HG02588 (cell line): ENCODE data around the gene HDHD3.
"Not testable (repeated sequence)": the region's sequence is repeated elsewhere in the genome, so short reads cannot be mapped to it uniquely, and the experiment has no call there.

Source experiments
- ATAC-seq: cut with Tn5 transposase; IDR thresholded peaks from one replicate; pipeline ENCODE4 v1.9.1; 2021; ENCODE audit warnings: mild to moderate bottlenecking, moderate library complexity; ENCODE audit not compliant: unreplicated experiment

HDHD3 gene

DNA sequence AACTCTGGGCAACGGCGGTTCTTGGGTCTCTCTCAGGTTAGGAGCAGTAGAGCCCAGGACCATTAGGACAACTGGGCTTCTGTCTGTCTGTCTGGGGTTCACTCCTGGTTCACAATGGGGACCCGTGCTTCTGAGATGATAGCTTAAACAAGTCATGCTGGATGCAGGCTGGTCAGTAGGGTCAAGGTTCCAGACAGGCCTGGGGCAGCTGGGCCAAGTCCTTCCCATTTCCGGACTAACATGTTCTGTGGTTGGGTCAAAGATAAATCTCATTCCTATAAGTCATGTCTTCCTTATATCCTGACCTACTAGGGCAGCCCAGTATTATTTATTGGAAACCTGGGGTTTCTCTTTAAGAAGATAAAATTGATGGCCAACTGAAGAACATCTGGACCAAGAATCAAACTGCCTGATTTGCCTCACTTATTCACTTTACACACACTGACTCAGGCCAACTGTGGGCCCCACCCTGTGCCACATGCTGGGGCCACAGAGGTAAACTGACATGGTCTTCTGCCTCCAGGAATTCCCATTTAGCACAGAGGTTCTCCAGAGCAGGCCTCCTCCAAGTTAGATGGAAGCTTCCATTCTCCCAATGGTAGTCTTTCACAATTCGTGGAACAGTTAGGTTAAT lies 8.3 kb downstream of the HDHD3 start:
- no peak for ATAC-seq

DNA sequence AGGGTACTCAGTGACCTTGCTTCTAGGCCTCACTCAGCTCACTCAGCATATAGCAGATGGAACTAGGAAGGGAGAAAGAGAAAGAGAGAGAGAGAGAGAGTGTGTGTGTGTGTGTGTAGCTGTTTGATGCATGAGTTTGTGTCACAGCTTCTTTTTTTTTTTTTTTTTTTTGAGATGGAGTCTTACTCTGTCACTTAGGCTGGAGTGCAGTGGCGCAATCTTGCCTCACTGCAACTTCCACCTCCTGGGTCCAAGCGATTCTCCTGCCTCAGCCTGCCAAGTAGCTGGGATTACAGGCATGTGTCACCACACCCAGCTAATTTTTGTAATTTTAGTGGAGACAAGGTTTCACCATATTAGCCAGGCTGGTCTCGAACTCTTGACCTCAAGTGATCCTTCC lies 11.1 kb downstream of the HDHD3 start:
- ATAC-seq, result not testable (repeated sequence)

- ATAC-seq, result no peak
These were observed 11.8 kb downstream of the HDHD3 start for GRCh38 chr9:113364951-113365350.

- ATAC-seq, result no peak
These were observed 13.4 kb downstream of the HDHD3 start for GRCh38 chr9:113363336-113363735.

DNA sequence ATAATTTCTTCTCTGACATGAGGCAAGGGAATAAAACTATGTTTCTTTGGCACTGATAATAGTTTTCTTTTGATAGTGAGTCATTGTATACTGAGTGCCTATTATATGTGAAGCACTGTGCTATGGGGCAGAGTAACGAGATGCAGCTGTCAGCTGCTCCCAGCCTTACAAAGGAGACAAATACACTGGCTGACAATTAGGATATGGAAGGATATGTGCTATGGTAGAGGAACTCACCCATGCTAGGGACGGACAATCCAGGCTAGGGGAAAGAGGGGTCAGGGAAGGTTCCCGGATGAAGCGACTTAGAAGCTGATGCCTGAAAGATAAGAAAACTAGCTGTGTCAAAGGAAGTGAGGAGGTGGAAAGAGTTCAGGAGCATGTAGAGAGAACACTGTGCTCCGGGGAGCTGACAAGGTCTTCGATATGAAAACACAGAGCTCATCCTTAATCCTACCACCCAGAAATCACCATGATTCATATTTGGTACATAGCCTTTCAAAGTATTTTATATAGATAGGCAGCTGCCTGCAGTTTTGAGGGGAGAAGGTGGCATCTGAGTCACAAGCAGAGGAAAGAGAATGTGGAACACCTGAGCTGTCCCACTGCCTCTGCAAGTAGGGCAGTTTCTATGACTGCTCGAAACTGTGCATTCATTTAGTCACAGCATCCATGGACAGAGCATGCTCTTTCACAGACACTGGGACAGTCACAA lies 15.3 kb downstream of the HDHD3 start:
- no peak for ATAC-seq

DNA sequence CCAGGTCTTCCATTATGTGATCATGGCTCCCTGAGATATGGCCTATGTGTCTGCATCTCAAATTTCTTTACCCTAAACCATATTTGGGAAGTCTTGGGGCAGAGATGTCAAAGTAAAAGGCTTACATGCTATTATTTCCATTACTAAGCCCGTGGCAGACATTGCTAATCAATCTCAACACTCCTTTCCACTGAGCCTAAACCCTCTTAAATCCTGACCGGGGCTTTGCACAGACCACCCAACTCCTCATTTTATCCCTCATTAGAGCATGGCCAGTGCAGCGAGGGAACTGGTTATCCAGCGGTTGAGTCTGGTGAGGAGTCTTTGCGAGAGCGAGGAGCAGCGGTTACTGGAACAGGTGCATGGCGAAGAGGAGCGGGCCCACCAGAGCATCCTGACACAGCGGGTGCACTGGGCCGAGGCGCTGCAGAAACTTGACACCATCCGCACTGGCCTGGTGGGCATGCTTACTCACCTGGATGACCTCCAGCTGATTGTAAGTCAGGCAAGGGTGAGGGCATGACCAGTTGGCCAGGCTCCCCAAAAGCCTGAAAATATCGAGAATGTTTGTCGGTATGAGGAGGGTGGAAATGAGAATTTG lies 16.4 kb downstream of the HDHD3 start:
- ATAC-seq, result no peak

DNA sequence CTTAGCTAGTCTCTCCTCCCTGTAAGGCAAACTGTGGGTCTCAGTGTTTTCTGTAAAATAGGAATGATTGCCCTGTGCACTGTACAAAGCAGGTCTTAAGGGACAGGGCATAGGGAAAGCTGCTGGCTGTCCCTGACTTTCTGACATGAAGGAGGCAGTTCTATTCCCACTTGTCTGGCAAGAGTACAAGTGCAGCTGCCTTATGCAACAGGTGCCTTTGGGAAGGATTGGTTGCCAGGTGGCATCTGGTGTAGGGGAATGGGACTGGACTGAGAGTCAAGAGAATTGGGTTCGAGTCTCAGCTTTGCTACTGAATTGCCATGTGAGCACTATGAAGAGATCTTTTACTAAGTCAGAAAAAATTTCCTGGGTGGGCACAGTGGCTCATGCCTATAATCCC lies 17.4 kb downstream of the HDHD3 start:
- ATAC-seq, result no peak

DNA sequence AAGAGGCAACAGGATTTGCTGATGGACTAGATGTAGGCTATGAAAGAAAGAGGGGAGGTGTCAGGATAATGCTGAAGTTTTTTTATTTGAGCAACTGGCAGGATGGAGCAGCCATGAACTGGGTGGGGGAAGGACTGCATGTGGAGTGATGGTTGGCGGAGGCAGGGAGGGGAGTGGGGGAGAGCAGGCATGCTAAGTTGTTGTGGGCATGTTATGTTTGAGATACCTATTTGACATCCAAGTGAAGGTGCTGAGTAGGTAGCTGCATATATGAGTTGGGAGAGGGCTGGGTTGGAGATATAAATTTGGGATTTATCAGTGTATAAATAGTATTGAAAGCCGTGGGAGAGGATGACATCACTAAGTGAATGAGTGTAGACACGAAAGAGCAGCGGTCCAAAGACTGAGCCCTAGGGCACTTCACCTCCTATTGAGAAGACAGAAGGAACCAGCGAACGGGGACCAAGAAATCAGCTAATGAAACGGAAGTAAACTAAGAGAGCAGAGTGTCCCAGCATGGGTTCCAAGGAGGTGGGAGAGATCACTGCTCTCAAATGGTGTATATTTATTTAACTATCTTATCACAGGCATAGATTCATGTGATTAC lies 20.0 kb downstream of the HDHD3 start:
- no peak for ATAC-seq

GRCh38 chr9:113355040-113355596 lies 21.7 kb downstream of the HDHD3 start:
- no peak for ATAC-seq

DNA sequence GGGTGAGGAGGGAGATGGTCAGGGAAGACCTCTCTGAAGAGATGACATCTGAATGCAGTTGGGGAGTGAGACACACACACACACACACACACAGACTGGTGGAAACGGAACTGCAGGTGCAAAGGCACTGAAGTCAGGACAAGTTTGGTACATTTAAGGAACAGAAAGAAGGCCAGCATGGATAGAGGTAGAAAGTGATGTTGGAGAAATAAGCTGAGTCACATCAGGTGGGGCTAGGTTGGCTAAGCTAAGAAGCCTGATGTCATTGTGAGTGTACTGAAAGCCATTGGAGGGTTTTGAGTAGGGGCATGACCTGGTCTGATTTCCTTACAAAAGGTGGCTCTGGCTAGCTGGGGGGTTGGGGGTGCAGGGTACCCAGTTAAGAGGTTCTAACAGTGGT lies 24.4 kb downstream of the HDHD3 start:
- ATAC-seq, result no peak

- ATAC-seq, result no peak
These were observed 24.8 kb downstream of the HDHD3 start for GRCh38 chr9:113352006-113352405.

- no peak for ATAC-seq
These were observed 25.8 kb downstream of the HDHD3 start for GRCh38 chr9:113350937-113351336.

- ATAC-seq, result peak; percentile 5
These were observed 26.6 kb downstream of the HDHD3 start for GRCh38 chr9:113350107-113350661.

DNA sequence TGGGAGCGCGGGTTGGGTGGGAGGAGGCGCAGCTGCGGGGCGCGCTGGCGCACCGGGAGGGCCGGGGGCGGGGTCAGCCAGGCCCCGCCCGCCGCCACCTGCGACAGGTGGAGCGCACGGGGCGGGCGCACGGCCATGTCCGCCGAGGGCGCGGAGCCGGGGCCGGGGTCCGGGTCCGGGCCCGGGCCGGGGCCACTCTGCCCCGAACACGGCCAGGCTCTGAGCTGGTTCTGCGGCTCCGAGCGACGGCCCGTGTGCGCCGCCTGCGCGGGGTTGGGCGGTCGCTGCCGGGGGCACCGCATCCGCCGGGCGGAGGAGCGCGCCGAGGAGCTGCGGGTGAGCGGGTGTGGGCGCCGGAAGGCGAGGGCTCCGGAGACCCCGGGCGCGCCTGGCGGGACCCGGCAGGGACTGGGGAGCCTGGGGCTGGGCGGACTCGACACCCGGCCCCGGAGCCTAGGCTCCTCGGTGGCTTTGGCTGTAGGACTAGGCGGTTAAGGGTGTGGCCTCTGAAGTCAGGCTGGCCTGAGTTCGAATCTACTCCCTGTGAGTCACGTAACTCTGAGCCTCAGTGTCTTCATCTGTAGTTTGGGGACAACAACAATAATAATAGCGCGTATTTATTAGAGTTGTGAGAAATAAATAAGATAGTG lies 27.2 kb downstream of the HDHD3 start, which contains the start of gene BSPRY:
Gene BSPRY (plus strand): TSS at position 97 of the 650 bp plus-strand sequence. CDS start 39 bp downstream, at position 136.
- peak; percentile 39 for ATAC-seq

DNA sequence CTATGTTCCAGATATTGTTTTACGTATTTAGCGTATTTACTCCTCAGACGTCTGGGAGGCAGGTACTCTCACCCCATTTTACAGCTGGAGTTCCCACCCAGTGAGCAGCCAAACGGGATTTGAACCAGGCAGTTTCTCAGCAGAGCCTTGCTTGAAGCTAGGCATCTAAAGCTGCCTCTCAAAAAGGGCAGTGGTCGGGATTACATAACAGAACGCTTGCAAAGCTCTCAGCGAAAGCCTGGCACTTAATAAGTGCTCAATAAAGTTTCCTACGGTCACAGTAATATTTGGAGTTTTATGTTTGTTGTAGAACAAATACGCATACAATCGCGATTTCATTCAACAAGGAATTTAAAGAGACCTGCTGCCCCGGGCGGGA lies 27.7 kb downstream of the HDHD3 start:
- no peak for ATAC-seq

GRCh38 chr9:113348437-113348836 lies 28.3 kb downstream of the HDHD3 start:
- no peak for ATAC-seq

GRCh38 chr9:113345671-113346070 lies 31.1 kb downstream of the HDHD3 start:
- ATAC-seq, result no peak

- no peak for ATAC-seq
These were observed 31.6 kb downstream of the HDHD3 start for GRCh38 chr9:113345190-113345589.

DNA sequence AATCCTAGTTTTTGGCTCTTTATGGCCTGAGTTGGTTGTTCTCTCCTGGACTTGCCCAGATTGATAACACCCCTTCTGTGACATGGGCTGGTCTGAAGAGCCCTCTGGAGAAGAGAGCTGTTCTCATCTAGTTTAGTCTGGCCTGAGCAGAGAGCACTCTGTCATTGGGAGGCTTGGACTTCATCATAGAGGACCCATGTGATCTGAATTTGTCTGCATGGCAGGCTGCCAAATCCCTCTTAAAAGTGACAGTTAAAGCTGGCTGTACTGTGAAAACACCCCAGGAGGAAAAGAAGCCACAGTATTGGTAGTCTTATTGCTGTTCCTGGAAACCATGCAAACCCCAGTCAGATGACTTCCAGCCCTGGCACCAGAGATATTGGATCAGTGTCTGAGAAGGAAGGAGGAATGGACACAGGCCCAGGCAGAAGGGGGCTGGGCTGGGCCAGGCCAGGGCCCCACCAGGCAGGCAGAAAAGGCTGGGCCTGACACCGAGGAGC lies 33.0 kb downstream of the HDHD3 start:
- ATAC-seq, result no peak

GRCh38 chr9:113341712-113342410 lies 34.9 kb downstream of the HDHD3 start:
- ATAC-seq, result no peak
